SK-N-MC (cell line): ENCODE measurements around the gene INSYN2B.

Source experiments
- DNase-seq: peaks from one replicate; pipeline ENCODE4 v3.0.0-alpha.2; 2011; ENCODE audit warnings: low read depth, low spot score
- H3K27ac ChIP-seq: fragments of 200-600 bp; sonication (generic); 2 replicates; pipeline ENCODE4 v1.5.1; 2016; ENCODE audit warnings: mixed run types
- H3K36me3 ChIP-seq: fragments of 200-600 bp; sonication (generic); 2 replicates; pipeline ENCODE4 v1.6.1; 2017; ENCODE audit warnings: antibody characterized with exemption, low read length, mixed read lengths; ENCODE audit not compliant: insufficient read depth
- H3K4me3 ChIP-seq: fragments of 200-600 bp; sonication (generic); 2 replicates; pipeline ENCODE4 v1.5.1; 2016
- H3K9ac ChIP-seq: fragments of 200-600 bp; sonication (generic); 2 replicates; pipeline ENCODE4 v1.8.0; 2017; ENCODE audit warnings: mixed run types, mixed read lengths; ENCODE audit not compliant: insufficient read length
- H3K9me3 ChIP-seq: fragments of 200-600 bp; sonication (generic); 2 replicates; pipeline ENCODE4 v1.6.1; 2017; ENCODE audit warnings: low read depth, mild to moderate bottlenecking, antibody characterized with exemption, low read length, moderate library complexity, mixed read lengths
- EZH2 ChIP-seq: fragments of 200-600 bp; sonication (generic); IDR thresholded peaks from one replicate; pipeline ENCODE4 v1.6.1; 2017; ENCODE audit warnings: antibody characterized with exemption
- FOXP2 ChIP-seq: optimal IDR thresholded peaks from 2 replicates; pipeline ENCODE3; 2011; ENCODE audit warnings: mild to moderate bottlenecking, moderate library complexity; ENCODE audit not compliant: insufficient read depth; ENCODE audit errors: extremely low read length, control extremely low read depth
- POLR2AphosphoS5 ChIP-seq: IDR thresholded peaks from 2 replicates; pipeline ENCODE4 v1.6.1; 2012; ENCODE audit warnings: mild to moderate bottlenecking, low read depth, low read length, borderline replicate concordance

INSYN2B gene

DNA sequence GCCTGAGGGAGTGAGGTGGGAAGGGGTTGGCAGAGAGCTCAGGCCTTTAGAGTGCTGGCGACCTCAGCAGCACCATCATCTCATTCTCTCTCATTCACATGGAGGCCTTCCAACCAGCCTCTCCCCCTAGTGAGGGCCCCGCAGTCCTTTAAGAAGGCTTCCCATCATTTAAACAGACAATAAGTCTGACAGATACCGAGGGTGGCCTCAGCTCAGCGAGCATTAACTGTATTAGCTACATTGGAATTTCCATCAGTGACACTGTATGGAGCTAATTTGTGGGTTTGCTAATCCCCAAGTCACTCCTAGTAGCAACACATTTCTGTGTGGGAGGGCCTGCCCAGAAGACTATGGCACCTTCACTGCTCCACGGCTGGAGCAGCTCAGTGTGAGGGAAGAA, 75.8 kb downstream of the INSYN2B start:
- no peak for DNase-seq
- no peaks in the 10 kb centered on the region for H3K36me3 ChIP-seq
- no peak overlapping the region for H3K4me3 ChIP-seq
- TF ChIP-seq EZH2 (no peak), POLR2AphosphoS5 (no peak)
- H3K9ac ChIP-seq: no peak overlapping the region
- H3K27ac ChIP-seq: no peak overlapping the region
- no peaks in the 10 kb centered on the region for H3K9me3 ChIP-seq

DNA sequence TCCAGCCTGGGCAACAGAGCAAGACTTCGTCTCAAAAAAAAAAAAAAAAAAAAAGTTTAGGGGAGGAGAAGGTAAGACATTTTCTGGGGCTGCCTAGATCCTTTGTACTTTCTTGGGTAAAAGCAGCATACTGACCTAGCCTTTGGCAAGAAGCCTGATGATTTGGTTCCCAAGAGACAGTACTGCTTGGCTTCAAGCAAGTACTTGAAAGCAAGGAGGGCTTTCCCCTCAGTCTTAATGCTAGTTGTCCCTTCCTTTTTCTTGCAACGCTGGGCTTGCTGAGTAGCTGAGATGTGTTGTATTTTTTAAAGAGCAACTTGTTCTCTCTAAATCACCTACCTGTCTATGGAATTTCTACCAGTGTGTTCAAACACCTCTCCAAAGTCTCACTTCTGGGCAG, 76.2 kb downstream of the INSYN2B start:
- H3K27ac ChIP-seq: no peak overlapping the region
- no peak overlapping the region for H3K9ac ChIP-seq
- no peak for TF ChIP-seq POLR2AphosphoS5
- TF ChIP-seq FOXP2: no peak
- no peak for TF ChIP-seq EZH2
- no peak overlapping the region for H3K4me3 ChIP-seq
- H3K36me3 ChIP-seq: no peaks in the 10 kb centered on the region
- H3K9me3 ChIP-seq: no peaks in the 10 kb centered on the region
- DNase-seq: no peak

DNA sequence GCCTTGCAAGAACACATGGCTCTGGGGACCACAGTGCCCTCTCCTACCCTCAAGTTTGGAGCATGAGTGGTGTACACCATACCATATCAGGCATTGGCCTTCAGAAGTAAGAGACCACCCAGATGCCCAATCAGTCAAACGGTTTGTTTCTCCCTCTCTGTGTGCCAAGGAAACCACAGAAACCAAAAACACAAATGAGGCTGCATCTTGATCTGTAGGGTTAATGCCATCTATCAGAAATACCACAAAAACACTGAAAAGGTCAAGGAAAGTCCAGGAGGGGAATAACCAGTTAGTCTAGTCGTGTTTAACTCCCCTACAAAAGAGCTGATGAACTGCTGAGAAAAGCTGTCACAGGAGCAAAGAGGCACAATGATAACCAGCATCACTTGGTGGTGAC, 78.4 kb downstream of the INSYN2B start:
- TF ChIP-seq EZH2 (no peak), POLR2AphosphoS5 (no peak), FOXP2 (no peak)
- no peak overlapping the region for H3K27ac ChIP-seq
- DNase-seq: no peak
- H3K9me3 ChIP-seq: no peaks in the 10 kb centered on the region
- H3K4me3 ChIP-seq: no peak overlapping the region
- H3K9ac ChIP-seq: no peak overlapping the region
- H3K36me3 ChIP-seq: no peaks in the 10 kb centered on the region

DNA sequence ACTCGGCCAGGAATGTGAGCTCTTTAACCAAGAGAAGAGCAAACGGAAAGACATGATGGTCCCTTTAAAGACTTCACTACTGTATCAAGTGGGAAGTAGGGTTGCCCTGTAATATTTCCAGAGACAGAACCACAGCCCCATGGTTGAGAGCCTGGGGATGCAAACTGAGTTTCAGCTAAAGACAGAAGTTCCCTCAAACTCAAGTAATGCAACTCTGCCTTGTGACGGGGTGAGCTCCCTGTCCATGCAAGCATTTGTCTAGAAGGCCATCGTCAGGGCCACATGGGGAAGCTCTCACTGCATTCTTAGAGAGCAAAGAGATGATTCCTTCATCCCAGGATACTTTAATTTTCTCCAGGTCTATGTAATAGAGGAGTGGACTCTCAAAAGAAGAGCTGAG, 82.8 kb downstream of the INSYN2B start:
- Histone ChIP-seq H3K27ac (no peak overlapping the region), H3K9ac (no peak overlapping the region), H3K9me3 (no peaks in the 10 kb centered on the region), H3K4me3 (no peak overlapping the region), H3K36me3 (no peaks in the 10 kb centered on the region)
- TF ChIP-seq EZH2: no peak
- no peak for TF ChIP-seq FOXP2
- TF ChIP-seq POLR2AphosphoS5: no peak
- DNase-seq: no peak

DNA sequence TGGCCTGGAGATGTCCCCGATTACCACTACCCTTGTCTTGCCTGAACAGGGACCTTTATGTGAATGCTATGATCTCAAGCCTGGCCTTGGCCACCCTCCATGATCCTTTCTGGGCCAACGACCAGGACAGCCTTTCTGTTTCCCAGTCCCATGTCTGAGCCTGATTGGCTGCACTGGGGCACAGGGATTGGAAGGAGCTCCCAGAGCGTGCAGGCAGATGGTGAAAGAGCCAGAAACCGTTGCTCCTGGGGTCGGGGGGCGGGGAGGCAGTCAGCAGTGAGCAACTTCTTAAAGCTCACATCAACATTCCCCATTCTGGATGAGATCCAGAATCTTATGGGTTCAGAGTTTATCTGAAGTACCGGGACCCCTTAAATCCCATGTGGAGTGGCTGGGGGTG, 84.4 kb downstream of the INSYN2B start:
- Histone ChIP-seq H3K36me3 (no peaks in the 10 kb centered on the region), H3K4me3 (no peak overlapping the region), H3K27ac (no peak overlapping the region), H3K9me3 (no peaks in the 10 kb centered on the region), H3K9ac (no peak overlapping the region)
- DNase-seq: no peak
- TF ChIP-seq EZH2 (no peak), FOXP2 (no peak), POLR2AphosphoS5 (no peak)

DNA sequence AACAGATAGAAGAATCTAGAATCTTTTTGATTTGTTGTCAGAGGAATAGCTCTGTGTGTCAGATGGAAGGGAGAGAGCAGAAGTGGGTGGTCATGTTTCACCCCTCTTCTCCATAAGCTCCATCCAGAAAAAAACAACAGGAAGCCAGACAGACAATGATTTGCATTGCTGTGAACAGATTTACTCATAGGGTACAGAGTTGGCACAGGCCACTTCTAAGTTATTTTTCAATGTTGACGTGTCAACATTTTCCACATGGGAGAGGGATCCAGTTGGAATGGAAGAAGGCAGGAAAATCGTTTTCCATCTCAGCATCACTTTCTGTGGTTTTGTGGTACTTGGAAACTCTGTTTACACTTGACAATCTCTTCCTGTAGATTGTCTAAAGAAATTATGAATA, 86.7 kb downstream of the INSYN2B start:
- no peak for DNase-seq
- TF ChIP-seq FOXP2: no peak
- TF ChIP-seq EZH2: no peak
- no peak for TF ChIP-seq POLR2AphosphoS5
- no peak overlapping the region for H3K27ac ChIP-seq
- no peak overlapping the region for H3K9ac ChIP-seq
- no peak overlapping the region for H3K4me3 ChIP-seq
- no peaks in the 10 kb centered on the region for H3K9me3 ChIP-seq
- H3K36me3 ChIP-seq: no peaks in the 10 kb centered on the region

DNA sequence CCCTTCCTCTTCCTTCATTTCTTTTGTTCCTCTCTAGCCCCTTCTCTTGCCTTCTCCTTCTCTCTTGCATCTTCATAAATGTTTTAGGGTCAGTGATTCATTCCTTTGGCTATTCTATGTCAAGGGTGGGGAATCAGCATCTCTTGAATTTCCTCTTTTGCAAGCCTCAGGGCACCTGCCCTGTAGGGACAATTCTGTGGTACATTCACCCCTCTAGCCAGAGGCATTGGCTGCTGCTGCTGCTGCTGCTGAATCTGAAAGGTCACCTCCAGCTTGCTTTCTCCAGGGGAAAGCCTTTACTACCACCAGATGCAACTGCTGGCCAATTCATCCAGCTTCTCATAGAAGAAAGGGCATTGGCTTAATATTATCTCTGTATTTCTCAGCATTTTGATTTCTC, 87.3 kb downstream of the INSYN2B start:
- no peak for TF ChIP-seq EZH2
- TF ChIP-seq POLR2AphosphoS5: no peak
- no peak for TF ChIP-seq FOXP2
- Histone ChIP-seq H3K36me3 (no peaks in the 10 kb centered on the region), H3K27ac (no peak overlapping the region), H3K9me3 (no peaks in the 10 kb centered on the region), H3K4me3 (no peak overlapping the region), H3K9ac (no peak overlapping the region)
- no peak for DNase-seq

DNA sequence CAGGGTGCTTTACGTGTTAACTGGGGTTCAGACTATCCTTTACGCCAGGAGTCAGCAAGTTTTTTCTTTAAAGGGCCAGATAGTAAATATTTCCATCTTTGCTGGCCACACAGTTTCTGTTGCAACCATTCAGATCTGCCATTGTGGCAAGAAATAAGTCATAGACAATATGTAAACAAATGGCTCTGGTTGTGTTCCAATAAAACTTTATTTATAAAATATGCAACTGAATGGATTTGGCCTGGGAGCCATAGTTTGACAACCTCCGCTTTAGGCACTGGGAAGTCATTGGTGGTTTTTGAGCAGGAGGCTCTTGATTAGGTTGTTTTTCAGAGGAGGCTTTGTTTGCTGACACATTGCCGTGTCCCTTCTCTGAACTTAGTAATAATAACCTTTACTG, 90.7 kb downstream of the INSYN2B start:
- H3K9ac ChIP-seq: no peak overlapping the region
- no peak overlapping the region for H3K27ac ChIP-seq
- H3K36me3 ChIP-seq: no peaks in the 10 kb centered on the region
- TF ChIP-seq POLR2AphosphoS5 (no peak), EZH2 (no peak), FOXP2 (no peak)
- DNase-seq: no peak
- H3K4me3 ChIP-seq: no peak overlapping the region
- H3K9me3 ChIP-seq: no peaks in the 10 kb centered on the region

DNA sequence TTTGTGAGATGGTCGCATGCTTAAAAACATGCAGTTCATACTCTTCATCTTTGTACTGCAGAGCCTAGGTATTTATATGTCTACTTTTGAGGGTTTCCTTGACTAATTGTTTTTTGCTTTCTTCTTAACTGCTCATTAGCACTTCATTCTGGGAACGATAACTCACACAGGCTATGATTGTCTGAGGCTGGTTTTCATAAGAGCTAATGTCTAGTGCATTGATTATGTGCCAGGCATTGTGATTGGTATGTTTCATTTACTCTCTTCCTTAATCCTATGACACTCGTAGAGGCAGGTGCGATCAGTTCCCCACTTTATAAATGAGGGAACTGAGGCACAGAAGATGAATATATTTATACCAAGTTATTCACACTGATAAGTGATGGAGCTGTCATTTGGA, 93.6 kb downstream of the INSYN2B start:
- Histone ChIP-seq H3K9me3 (no peaks in the 10 kb centered on the region), H3K9ac (no peak overlapping the region), H3K4me3 (no peak overlapping the region), H3K27ac (no peak overlapping the region), H3K36me3 (no peaks in the 10 kb centered on the region)
- no peak for DNase-seq
- no peak for TF ChIP-seq FOXP2
- TF ChIP-seq POLR2AphosphoS5: no peak
